ENCODE results near the gene HGD. TPM values are rescaled to one million over a fixed set of nuclear protein-coding genes. Genes with fewer than 3 reads are reported as not detected.

Gene HGD
- total RNA-seq, 2 donors from 2014 or later, result 47.1 to 104 TPM

DNA sequence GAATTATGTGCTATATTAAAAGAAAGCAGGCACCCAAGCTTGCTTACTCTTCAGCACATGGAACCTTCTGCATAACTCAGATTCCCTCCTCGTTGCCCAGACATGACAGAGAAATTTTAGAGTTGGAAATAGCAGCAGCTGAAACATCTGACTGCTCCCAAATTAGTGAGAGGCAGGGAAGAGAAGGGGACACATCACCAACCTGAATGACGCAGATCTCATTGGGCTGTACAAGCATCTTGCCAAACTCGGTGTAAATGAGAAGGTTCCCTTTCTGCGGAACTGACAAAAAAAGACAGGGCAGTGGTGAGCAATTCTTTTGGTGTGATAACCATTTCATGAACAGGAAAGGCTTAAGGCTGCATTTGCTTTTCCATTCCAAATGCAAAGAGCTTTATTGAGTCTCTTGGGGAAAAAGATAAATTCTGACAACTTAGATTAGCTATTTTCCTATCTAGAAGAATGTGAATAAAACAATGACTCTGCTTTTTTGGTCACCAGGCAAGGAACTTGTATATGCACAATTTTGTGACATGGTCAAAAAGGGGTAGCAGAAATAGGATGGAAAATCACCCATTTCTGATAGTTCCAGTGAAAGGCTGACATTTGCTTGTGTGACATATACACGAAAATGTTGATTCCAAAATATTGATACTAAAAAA is 35.1 kb downstream of the HGD start:
- intact Hi-C loops (cut with DNase I), result no loop called here
- DNase-seq (ENCODE audit: low spot score), result no peak
- H3K27me3 ChIP-seq (replicated peaks; ENCODE audit: insufficient read depth), result no peaks in the 10 kb centered on the region
- WGBS, result 74% methylated on average over 5 of the region's 5 CpGs
- no peaks in the 10 kb centered on the region for H3K4me1 ChIP-seq (replicated peaks)
- no peaks in the 10 kb centered on the region for H3K9me3 ChIP-seq
- H3K4me3 ChIP-seq, result no peak overlapping the region
- H3K27ac ChIP-seq, result no peak overlapping the region
- H3K36me3 ChIP-seq, result no peaks in the 10 kb centered on the region
- TF ChIP-seq POLR2A (IDR thresholded peaks at IDR 0.05) (no peak), POLR2AphosphoS5 (IDR thresholded peaks at IDR 0.05) (no peak)
- TF ChIP-seq, protein P1, sequence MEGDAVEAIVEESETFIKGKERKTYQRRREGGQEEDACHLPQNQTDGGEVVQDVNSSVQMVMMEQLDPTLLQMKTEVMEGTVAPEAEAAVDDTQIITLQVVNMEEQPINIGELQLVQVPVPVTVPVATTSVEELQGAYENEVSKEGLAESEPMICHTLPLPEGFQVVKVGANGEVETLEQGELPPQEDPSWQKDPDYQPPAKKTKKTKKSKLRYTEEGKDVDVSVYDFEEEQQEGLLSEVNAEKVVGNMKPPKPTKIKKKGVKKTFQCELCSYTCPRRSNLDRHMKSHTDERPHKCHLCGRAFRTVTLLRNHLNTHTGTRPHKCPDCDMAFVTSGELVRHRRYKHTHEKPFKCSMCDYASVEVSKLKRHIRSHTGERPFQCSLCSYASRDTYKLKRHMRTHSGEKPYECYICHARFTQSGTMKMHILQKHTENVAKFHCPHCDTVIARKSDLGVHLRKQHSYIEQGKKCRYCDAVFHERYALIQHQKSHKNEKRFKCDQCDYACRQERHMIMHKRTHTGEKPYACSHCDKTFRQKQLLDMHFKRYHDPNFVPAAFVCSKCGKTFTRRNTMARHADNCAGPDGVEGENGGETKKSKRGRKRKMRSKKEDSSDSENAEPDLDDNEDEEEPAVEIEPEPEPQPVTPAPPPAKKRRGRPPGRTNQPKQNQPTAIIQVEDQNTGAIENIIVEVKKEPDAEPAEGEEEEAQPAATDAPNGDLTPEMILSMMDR (IDR thresholded peaks at IDR 0.05), result no peak

DNA sequence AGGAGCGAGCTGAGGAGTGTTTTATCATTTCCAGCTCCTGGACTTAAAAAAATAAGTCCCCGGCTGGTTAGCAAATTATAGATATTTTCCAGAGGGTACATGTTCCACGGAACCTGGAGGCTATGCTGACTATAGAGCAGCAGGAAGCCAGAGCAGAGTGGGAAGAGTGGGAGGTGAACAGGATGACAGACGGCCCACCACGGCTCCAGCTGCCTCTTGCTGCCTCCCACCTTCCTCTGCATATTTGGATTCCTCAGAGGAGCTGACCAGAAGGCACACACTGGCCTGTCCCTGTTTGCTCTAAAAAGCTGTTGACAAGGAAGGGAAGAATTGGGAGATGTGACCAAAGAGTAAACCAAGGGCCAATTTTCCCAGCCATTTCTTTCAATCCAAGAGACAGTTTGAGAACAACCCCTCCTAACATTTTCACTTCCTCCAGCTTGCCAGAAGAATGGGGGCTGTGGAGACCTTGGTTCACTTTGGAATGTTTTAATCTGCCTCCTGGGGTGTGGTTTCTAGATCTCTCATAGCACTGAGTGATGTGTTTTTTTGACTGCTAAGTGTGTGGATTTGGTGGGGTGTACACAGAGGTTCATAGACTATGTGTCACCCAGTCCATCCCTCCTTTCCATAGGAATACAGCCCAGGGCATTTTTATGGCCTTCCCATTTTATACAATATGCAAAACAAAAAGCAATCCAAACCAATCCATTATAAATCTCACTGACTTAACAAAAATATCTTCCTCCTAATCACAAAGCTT is 36.8 kb downstream of the HGD start:
- H3K27ac ChIP-seq, result no peak overlapping the region
- intact Hi-C loops (cut with DNase I), result no loop called here
- H3K4me3 ChIP-seq, result no peak overlapping the region

DNA sequence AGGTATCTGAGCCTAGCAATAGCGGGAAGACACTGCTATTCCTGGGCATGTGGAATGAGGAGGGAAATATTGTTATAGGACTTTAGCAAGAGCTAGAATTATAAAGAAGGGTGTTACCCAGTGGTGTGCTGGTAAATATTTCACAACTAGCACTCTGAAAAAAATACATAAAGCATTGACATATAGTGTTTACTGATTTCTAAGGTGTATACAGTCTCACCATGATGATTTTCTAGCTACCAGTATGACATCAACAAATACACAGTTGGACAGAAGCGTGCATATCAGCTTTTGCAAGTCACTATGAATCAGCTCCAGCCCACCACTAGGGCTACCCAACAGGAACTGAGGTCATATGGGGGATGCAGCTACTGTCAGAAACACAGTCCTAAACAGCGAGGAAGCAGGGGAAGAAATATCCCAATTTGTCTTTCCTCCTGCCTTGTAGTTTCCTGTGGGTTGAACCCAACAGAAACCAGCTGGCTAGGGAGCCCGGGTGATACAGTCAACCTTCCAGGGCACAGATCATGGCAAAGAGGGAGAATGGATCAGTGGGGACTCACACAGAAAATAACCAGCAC is 39.6 kb downstream of the HGD start:
- no peak for DNase-seq (ENCODE audit: low spot score)
- WGBS, result 84% methylated on average over 4 of the region's 4 CpGs
- TF ChIP-seq POLR2AphosphoS5 (IDR thresholded peaks at IDR 0.05), result no peak
- TF ChIP-seq, protein P1 (IDR thresholded peaks at IDR 0.05), result no peak
- no peak for TF ChIP-seq POLR2A (IDR thresholded peaks at IDR 0.05)
- no peaks in the 10 kb centered on the region for H3K9me3 ChIP-seq
- no peaks in the 10 kb centered on the region for H3K27me3 ChIP-seq (replicated peaks; ENCODE audit: insufficient read depth)
- H3K4me1 ChIP-seq (replicated peaks), result no peaks in the 10 kb centered on the region
- no peak overlapping the region for H3K4me3 ChIP-seq
- H3K27ac ChIP-seq, result no peak overlapping the region
- intact Hi-C loops (cut with DNase I), result no loop called here
- no peaks in the 10 kb centered on the region for H3K36me3 ChIP-seq

More for the DNA sequence above, 36.8 kb downstream of the HGD start:
- 51% methylated on average over 5 of the region's 5 CpGs for WGBS
- Histone ChIP-seq H3K4me1 (replicated peaks) (no peaks in the 10 kb centered on the region), H3K27me3 (replicated peaks; ENCODE audit: insufficient read depth) (no peaks in the 10 kb centered on the region), H3K9me3 (no peaks in the 10 kb centered on the region), H3K36me3 (no peaks in the 10 kb centered on the region)
- TF ChIP-seq POLR2AphosphoS5 (IDR thresholded peaks at IDR 0.05), result no peak
- TF ChIP-seq, protein P1 (IDR thresholded peaks at IDR 0.05), result no peak
- TF ChIP-seq POLR2A (IDR thresholded peaks at IDR 0.05), result no peak
- no peak for DNase-seq (ENCODE audit: low spot score)

DNA sequence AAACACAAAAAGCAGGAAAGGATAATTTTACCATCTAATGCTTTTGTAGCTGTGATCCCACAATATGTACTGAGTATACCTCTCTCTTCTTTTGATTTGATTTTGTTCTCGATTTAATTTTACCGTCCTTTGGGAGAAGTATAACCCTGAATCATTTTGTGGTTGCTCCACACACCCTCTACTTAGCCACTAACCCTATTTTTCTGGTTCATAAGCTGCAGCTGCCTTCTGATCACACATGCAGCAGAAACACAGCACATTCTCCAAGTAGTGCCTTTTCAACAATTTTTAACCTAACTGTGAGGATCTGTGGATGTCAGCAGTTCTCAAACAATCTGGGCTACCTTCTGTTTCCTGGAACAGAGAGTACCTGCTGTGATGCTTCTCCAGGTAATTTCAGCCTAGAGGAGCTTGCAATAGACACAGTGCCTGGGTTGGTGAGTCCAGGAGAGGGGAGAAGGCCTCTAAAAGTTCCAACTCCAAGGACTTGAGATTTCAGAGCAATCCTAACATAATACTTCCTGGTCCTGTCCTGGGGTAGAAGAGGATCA is 40.3 kb downstream of the HGD start:
- intact Hi-C loops (cut with DNase I), result no loop called here
- DNase-seq (ENCODE audit: low spot score), result no peak
- WGBS, result 94% methylated on average over 2 of the region's 2 CpGs

More for the DNA sequence above, 40.3 kb downstream of the HGD start:
- Histone ChIP-seq H3K4me3 (no peak overlapping the region), H3K9me3 (no peaks in the 10 kb centered on the region), H3K27me3 (replicated peaks; ENCODE audit: insufficient read depth) (no peaks in the 10 kb centered on the region), H3K27ac (no peak overlapping the region), H3K36me3 (no peaks in the 10 kb centered on the region), H3K4me1 (replicated peaks) (no peaks in the 10 kb centered on the region)
- TF ChIP-seq, protein P1 (IDR thresholded peaks at IDR 0.05), result no peak
- TF ChIP-seq POLR2AphosphoS5 (IDR thresholded peaks at IDR 0.05) (no peak), POLR2A (IDR thresholded peaks at IDR 0.05) (no peak)
